ENCODE results near the gene ZNF326.

ZNF326 gene

DNA sequence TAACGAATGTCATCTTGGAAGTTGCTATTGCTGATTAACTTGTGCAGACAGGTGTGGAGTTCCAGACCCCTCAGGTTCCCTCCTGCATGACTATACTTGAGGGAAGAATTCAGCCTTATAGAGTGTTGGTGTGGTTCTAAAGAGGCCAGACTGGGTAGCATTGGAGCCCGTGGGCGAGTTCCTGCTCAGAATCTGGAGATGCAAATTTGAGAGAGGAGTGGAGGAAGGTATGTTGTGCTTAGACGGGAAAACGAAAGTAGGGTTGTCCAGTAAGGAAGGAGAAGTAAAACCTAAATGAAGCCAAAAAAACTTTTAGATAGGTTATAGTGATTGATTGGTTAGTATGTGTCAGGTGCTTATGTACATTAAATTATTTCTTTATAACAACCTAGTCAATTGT is 79.2 kb downstream of the ZNF326 start:
- H3K36me3 ChIP-seq (ENCODE audit: control insufficient read depth in 4 of 4, insufficient read depth in 4 of 4, low read length in 3 of 4), result no peaks in the 10 kb centered on the region
- no peak overlapping the region for H3K27ac ChIP-seq (ENCODE audit: insufficient read depth in 1 of 2, low read depth in 1 of 2, low read length in 2 of 2, poor library complexity in 1 of 2, severe bottlenecking in 2 of 2)
- H3K4me3 ChIP-seq (ENCODE audit: control insufficient read depth in 1 of 7, extremely low read depth in 1 of 7, insufficient read depth in 4 of 7, low read depth in 2 of 7, low read length in 6 of 7), result no peak overlapping the region
- DNase-seq, result peak in 2 of 3 donors; percentile 2 to 7
- POLR2A ChIA-PET, result no interaction called here
- peaks cover 0 to 4% (median 0%) of the 10 kb centered on the region in 5 experiments for H3K27me3 ChIP-seq (replicated peaks in 2 of 5; ENCODE audit: control insufficient read depth in 4 of 5, insufficient read depth in 5 of 5, low read length in 4 of 5)
- CTCF ChIA-PET, result interaction anchor here (1.6 kb wide), 1 partner anchor 8 kb away, joined by 4 read pairs; no protein-coding TSS in a partner anchor
- H3K9me3 ChIP-seq (ENCODE audit: control extremely low read depth in 1 of 5, control insufficient read depth in 4 of 5, insufficient read depth in 2 of 5, low read depth in 1 of 5, low read length in 4 of 5), result no peaks in the 10 kb centered on the region
- no peaks in the 10 kb centered on the region for H3K4me1 ChIP-seq (ENCODE audit: control extremely low read depth in 1 of 4, control insufficient read depth in 4 of 4, insufficient read depth in 4 of 4, low read length in 3 of 4)
- no CpG with 5 or more reads among the region's 5 CpGs for WGBS (ENCODE audit: insufficient coverage)

GRCh38 chr1:90074566-90074965 is 79.7 kb downstream of the ZNF326 start:
- Histone ChIP-seq H3K27ac (ENCODE audit: insufficient read depth in 1 of 2, low read depth in 1 of 2, low read length in 2 of 2, poor library complexity in 1 of 2, severe bottlenecking in 2 of 2) (no peak overlapping the region), H3K4me3 (ENCODE audit: control insufficient read depth in 1 of 7, extremely low read depth in 1 of 7, insufficient read depth in 4 of 7, low read depth in 2 of 7, low read length in 6 of 7) (no peak overlapping the region)
- POLR2A ChIA-PET, result interaction anchor here (0.6 kb wide), 1 partner anchor 1126 kb away, joined by 3 read pairs; no protein-coding TSS in a partner anchor

GRCh38 chr1:90074970-90075391 is 80.1 kb downstream of the ZNF326 start:
- no peaks in the 10 kb centered on the region for H3K36me3 ChIP-seq (ENCODE audit: control insufficient read depth in 4 of 4, insufficient read depth in 4 of 4, low read length in 3 of 4)
- CTCF ChIA-PET, result interaction anchor here (1.6 kb wide), 1 partner anchor 8 kb away, joined by 4 read pairs; no protein-coding TSS in a partner anchor
- POLR2A ChIA-PET, result interaction anchor here (0.5 to 0.6 kb wide), 2 partner anchors 8 to 1126 kb away, joined by 3 to 5 read pairs; no protein-coding TSS in a partner anchor
- peaks cover 0 to 2% (median 0%) of the 10 kb centered on the region in 5 experiments for H3K9me3 ChIP-seq (ENCODE audit: control extremely low read depth in 1 of 5, control insufficient read depth in 4 of 5, insufficient read depth in 2 of 5, low read depth in 1 of 5, low read length in 4 of 5)
- H3K4me3 ChIP-seq (ENCODE audit: control insufficient read depth in 1 of 7, extremely low read depth in 1 of 7, insufficient read depth in 4 of 7, low read depth in 2 of 7, low read length in 6 of 7), result no peak overlapping the region
- no peaks in the 10 kb centered on the region for H3K4me1 ChIP-seq (ENCODE audit: control extremely low read depth in 1 of 4, control insufficient read depth in 4 of 4, insufficient read depth in 4 of 4, low read length in 3 of 4)
- no peak overlapping the region for H3K27ac ChIP-seq (ENCODE audit: insufficient read depth in 1 of 2, low read depth in 1 of 2, low read length in 2 of 2, poor library complexity in 1 of 2, severe bottlenecking in 2 of 2)
- WGBS (ENCODE audit: insufficient coverage), result 100% methylated on average over 1 of the region's 1 CpG
- peaks cover 0 to 4% (median 0%) of the 10 kb centered on the region in 5 experiments for H3K27me3 ChIP-seq (replicated peaks in 2 of 5; ENCODE audit: control insufficient read depth in 4 of 5, insufficient read depth in 5 of 5, low read length in 4 of 5)
- no peak for DNase-seq

More at GRCh38 chr1:90074566-90074965, 79.7 kb downstream of the ZNF326 start:
- DNase-seq, result no peak
- Histone ChIP-seq H3K36me3 (ENCODE audit: control insufficient read depth in 4 of 4, insufficient read depth in 4 of 4, low read length in 3 of 4) (no peaks in the 10 kb centered on the region), H3K9me3 (ENCODE audit: control extremely low read depth in 1 of 5, control insufficient read depth in 4 of 5, insufficient read depth in 2 of 5, low read depth in 1 of 5, low read length in 4 of 5) (peaks cover 0 to under 1% (median 0%) of the 10 kb centered on the region in 5 experiments), H3K27me3 (replicated peaks in 2 of 5; ENCODE audit: control insufficient read depth in 4 of 5, insufficient read depth in 5 of 5, low read length in 4 of 5) (peaks cover 0 to 4% (median 0%) of the 10 kb centered on the region in 5 experiments), H3K4me1 (ENCODE audit: control extremely low read depth in 1 of 4, control insufficient read depth in 4 of 4, insufficient read depth in 4 of 4, low read length in 3 of 4) (no peaks in the 10 kb centered on the region)
- 96% methylated on average over 4 of the region's 4 CpGs for WGBS (ENCODE audit: insufficient coverage)
- CTCF ChIA-PET, result interaction anchor here (1.6 kb wide), 1 partner anchor 8 kb away, joined by 4 read pairs; no protein-coding TSS in a partner anchor

GRCh38 chr1:90083995-90084394 is 89.1 kb downstream of the ZNF326 start:
- CTCF ChIA-PET, result no interaction called here
- DNase-seq, result no peak
- Histone ChIP-seq H3K9me3 (ENCODE audit: control extremely low read depth in 1 of 5, control insufficient read depth in 4 of 5, insufficient read depth in 2 of 5, low read depth in 1 of 5, low read length in 4 of 5) (peaks cover 0 to 2% (median 0%) of the 10 kb centered on the region in 5 experiments), H3K27me3 (replicated peaks in 2 of 5; ENCODE audit: control insufficient read depth in 4 of 5, insufficient read depth in 5 of 5, low read length in 4 of 5) (peaks cover 0 to 4% (median 0%) of the 10 kb centered on the region in 5 experiments), H3K36me3 (ENCODE audit: control insufficient read depth in 4 of 4, insufficient read depth in 4 of 4, low read length in 3 of 4) (no peaks in the 10 kb centered on the region), H3K27ac (ENCODE audit: insufficient read depth in 1 of 2, low read depth in 1 of 2, low read length in 2 of 2, poor library complexity in 1 of 2, severe bottlenecking in 2 of 2) (no peak overlapping the region), H3K4me1 (ENCODE audit: control extremely low read depth in 1 of 4, control insufficient read depth in 4 of 4, insufficient read depth in 4 of 4, low read length in 3 of 4) (no peaks in the 10 kb centered on the region), H3K4me3 (ENCODE audit: control insufficient read depth in 1 of 7, extremely low read depth in 1 of 7, insufficient read depth in 4 of 7, low read depth in 2 of 7, low read length in 6 of 7) (no peak overlapping the region)
- POLR2A ChIA-PET, result no interaction called here
- 91% methylated on average over 4 of the region's 7 CpGs for WGBS (ENCODE audit: insufficient coverage)
